ENCODE data around the gene HOXD12. TPM values are rescaled to one million over a fixed set of nuclear protein-coding genes. Genes with fewer than 3 reads are reported as not detected.

The HOXD12 gene
- total RNA-seq, 4 donors from 2014 or later: not detected

GRCh38 chr2:176146101-176146500 is 46.5 kb downstream of the HOXD12 start:
- no peak for DNase-seq (ENCODE audit: extremely low spot score)
- 47% methylated on average over 6 of the region's 6 CpGs for WGBS
- TF ChIP-seq EP300 (IDR thresholded peaks at IDR 0.05): no peak
- TF ChIP-seq POLR2A (IDR thresholded peaks at IDR 0.05; ENCODE audit: low read depth): no peak
- no peak for TF ChIP-seq POLR2AphosphoS5 (IDR thresholded peaks at IDR 0.05)

GRCh38 chr2:176146645-176147044 is 47.0 kb downstream of the HOXD12 start:
- TF ChIP-seq POLR2A (IDR thresholded peaks at IDR 0.05; ENCODE audit: low read depth) (no peak), POLR2AphosphoS5 (IDR thresholded peaks at IDR 0.05) (no peak), EP300 (IDR thresholded peaks at IDR 0.05) (no peak)
- TF ChIP-seq, protein P1, sequence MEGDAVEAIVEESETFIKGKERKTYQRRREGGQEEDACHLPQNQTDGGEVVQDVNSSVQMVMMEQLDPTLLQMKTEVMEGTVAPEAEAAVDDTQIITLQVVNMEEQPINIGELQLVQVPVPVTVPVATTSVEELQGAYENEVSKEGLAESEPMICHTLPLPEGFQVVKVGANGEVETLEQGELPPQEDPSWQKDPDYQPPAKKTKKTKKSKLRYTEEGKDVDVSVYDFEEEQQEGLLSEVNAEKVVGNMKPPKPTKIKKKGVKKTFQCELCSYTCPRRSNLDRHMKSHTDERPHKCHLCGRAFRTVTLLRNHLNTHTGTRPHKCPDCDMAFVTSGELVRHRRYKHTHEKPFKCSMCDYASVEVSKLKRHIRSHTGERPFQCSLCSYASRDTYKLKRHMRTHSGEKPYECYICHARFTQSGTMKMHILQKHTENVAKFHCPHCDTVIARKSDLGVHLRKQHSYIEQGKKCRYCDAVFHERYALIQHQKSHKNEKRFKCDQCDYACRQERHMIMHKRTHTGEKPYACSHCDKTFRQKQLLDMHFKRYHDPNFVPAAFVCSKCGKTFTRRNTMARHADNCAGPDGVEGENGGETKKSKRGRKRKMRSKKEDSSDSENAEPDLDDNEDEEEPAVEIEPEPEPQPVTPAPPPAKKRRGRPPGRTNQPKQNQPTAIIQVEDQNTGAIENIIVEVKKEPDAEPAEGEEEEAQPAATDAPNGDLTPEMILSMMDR (IDR thresholded peaks at IDR 0.05): no peak
- H3K27me3 ChIP-seq: peaks cover 0 to 93% (median 55%) of the 10 kb centered on the region in 4 donors
- no peaks in the 10 kb centered on the region for H3K9me3 ChIP-seq
- H3K4me3 ChIP-seq: no peak overlapping the region
- H3K27ac ChIP-seq (replicated peaks in 1 of 4): no peak overlapping the region
- intact Hi-C loops (cut with DNase I): no loop called here
- DNase-seq (ENCODE audit: extremely low spot score): no peak
- no peaks in the 10 kb centered on the region for H3K36me3 ChIP-seq
- peaks cover under 1 to 16% (median 5%) of the 10 kb centered on the region in 4 donors for H3K4me1 ChIP-seq

More at GRCh38 chr2:176146101-176146500, 46.5 kb downstream of the HOXD12 start:
- peaks cover 0 to 91% (median 51%) of the 10 kb centered on the region in 4 donors for H3K27me3 ChIP-seq
- peaks cover 0 to 10% (median under 1%) of the 10 kb centered on the region in 4 donors for H3K4me1 ChIP-seq
- H3K27ac ChIP-seq (replicated peaks in 1 of 4): no peak overlapping the region
- H3K36me3 ChIP-seq: no peaks in the 10 kb centered on the region
- no peaks in the 10 kb centered on the region for H3K9me3 ChIP-seq
- H3K4me3 ChIP-seq: no peak overlapping the region
- intact Hi-C loops (cut with DNase I): no loop called here

DNA sequence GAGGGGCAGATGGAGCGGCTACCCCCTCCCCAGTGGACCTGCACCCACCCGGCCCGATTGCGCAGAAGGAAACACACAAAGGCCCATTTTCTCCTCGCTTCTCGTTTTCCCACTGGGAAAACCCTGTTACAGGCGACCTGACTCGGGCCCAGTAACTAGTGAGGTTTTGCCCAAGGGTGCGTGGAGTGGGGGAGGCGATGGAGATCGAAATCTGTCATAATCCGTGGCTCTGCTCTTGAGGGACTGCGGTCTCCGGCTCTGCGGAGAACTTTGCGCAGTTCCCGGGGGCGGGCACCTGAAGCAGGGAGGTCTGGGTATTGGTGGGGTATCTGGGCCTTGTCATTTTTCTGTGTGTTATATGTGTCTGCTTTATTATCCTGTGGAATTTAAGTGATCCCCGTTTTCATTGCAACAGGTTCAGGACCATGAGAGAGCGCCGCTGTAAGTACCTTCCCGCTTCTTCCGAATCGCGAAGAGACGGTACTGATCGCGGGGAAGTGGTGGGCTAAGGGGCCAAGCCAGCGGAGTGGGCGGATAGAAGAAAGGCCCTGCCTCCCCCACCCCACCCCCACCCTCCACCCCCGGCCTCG is 47.7 kb downstream of the HOXD12 start:
- 34% methylated on average over 19 of the region's 32 CpGs for WGBS
- no peak overlapping the region for H3K4me3 ChIP-seq
- H3K36me3 ChIP-seq: no peaks in the 10 kb centered on the region
- intact Hi-C loops (cut with DNase I): no loop called here
- TF ChIP-seq, protein P1 (IDR thresholded peaks at IDR 0.05): no peak
- TF ChIP-seq POLR2AphosphoS5 (IDR thresholded peaks at IDR 0.05) (no peak), POLR2A (IDR thresholded peaks at IDR 0.05; ENCODE audit: low read depth) (no peak)
- no peak for DNase-seq (ENCODE audit: extremely low spot score)
- H3K4me1 ChIP-seq: peaks cover 3 to 22% (median 11%) of the 10 kb centered on the region in 4 donors
- peaks cover 0 to 93% (median 60%) of the 10 kb centered on the region in 4 donors for H3K27me3 ChIP-seq
- H3K27ac ChIP-seq (replicated peaks in 1 of 4): no peak overlapping the region
- H3K9me3 ChIP-seq: no peaks in the 10 kb centered on the region

- TF ChIP-seq EP300 (IDR thresholded peaks at IDR 0.05) (no peak), POLR2A (IDR thresholded peaks at IDR 0.05; ENCODE audit: low read depth) (no peak), POLR2AphosphoS5 (IDR thresholded peaks at IDR 0.05) (no peak)
- TF ChIP-seq, protein P1 (IDR thresholded peaks at IDR 0.05): no peak
- intact Hi-C loops (cut with DNase I): no loop called here
- DNase-seq (ENCODE audit: extremely low spot score): no peak
- no peaks in the 10 kb centered on the region for H3K9me3 ChIP-seq
- no peak overlapping the region for H3K4me3 ChIP-seq
- no peaks in the 10 kb centered on the region for H3K36me3 ChIP-seq
- peaks cover 0 to 93% (median 63%) of the 10 kb centered on the region in 4 donors for H3K27me3 ChIP-seq
- no peak overlapping the region for H3K27ac ChIP-seq (replicated peaks in 1 of 4)
- 31% methylated on average over 29 of the region's 31 CpGs for WGBS
- peaks cover 3 to 26% (median 13%) of the 10 kb centered on the region in 4 donors for H3K4me1 ChIP-seq
Measured at GRCh38 chr2:176147800-176148496, 48.4 kb downstream of the HOXD12 start.

DNA sequence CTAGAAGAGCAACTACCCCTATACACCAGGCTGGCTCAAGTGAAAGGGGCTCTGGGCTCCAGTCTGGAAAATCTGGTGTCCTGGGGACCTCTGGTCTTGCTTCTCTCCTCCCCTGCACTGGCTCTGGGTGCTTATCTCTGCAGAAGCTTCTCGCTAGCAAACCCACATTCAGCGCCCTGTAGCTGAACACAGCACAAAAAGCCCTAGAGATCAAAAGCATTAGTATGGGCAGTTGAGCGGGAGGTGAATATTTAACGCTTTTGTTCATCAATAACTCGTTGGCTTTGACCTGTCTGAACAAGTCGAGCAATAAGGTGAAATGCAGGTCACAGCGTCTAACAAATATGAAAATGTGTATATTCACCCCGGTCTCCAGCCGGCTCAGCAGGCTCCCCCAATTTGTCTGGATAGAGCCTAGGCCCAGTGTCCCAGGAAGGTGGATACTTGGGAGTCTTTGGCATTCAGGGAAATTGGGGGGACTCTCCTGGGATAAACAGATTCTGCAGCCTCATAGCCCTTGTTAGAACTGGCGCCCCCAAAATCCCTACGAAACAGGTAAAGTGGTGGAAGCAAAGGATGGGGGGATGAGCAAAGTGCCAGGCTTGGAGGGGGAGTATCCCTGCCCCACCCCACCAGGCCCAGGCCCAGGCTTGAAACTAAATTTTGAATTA is 49.3 kb downstream of the HOXD12 start:
- TF ChIP-seq EP300 (IDR thresholded peaks at IDR 0.05): no peak
- no peak for TF ChIP-seq POLR2A (IDR thresholded peaks at IDR 0.05; ENCODE audit: low read depth)
- TF ChIP-seq, protein P1 (IDR thresholded peaks at IDR 0.05): no peak
- no peak for TF ChIP-seq POLR2AphosphoS5 (IDR thresholded peaks at IDR 0.05)
- Histone ChIP-seq H3K27me3 (peaks cover 0 to 93% (median 67%) of the 10 kb centered on the region in 4 donors), H3K4me3 (no peak overlapping the region), H3K36me3 (no peaks in the 10 kb centered on the region), H3K9me3 (no peaks in the 10 kb centered on the region), H3K27ac (replicated peaks in 1 of 4) (no peak overlapping the region), H3K4me1 (peaks cover 3 to 26% (median 13%) of the 10 kb centered on the region in 4 donors)
- DNase-seq (ENCODE audit: extremely low spot score): no peak
- 35% methylated on average over 11 of the region's 11 CpGs for WGBS
- intact Hi-C loops (cut with DNase I): no loop called here

Data from esophagus muscularis mucosa (tissue), 4 donors.